Measurements from ENCODE around the gene SDF2.

DNA sequence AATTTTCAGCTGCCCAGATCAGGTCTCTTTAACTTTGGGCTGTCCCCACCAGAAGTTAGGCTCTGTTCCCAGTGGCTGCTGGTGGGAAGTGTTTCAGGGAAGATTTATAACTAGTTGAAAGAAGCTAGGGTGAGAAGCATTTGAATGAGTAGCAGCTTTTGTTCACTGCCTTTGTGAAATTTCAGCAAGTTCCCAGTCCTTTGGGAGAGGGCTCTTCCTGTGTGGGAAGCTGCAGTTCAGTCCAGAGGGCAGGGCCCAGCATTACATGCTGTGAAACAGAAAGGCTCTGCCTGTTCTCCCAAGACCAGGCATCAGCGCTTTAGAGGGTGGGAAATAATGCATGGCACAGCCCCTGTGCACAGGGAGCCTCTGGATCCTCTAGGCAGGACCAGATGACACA, 32.2 kb upstream of the SDF2 start:
- TF ChIP-seq, protein P1, sequence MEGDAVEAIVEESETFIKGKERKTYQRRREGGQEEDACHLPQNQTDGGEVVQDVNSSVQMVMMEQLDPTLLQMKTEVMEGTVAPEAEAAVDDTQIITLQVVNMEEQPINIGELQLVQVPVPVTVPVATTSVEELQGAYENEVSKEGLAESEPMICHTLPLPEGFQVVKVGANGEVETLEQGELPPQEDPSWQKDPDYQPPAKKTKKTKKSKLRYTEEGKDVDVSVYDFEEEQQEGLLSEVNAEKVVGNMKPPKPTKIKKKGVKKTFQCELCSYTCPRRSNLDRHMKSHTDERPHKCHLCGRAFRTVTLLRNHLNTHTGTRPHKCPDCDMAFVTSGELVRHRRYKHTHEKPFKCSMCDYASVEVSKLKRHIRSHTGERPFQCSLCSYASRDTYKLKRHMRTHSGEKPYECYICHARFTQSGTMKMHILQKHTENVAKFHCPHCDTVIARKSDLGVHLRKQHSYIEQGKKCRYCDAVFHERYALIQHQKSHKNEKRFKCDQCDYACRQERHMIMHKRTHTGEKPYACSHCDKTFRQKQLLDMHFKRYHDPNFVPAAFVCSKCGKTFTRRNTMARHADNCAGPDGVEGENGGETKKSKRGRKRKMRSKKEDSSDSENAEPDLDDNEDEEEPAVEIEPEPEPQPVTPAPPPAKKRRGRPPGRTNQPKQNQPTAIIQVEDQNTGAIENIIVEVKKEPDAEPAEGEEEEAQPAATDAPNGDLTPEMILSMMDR (IDR thresholded peaks at IDR 0.05; ENCODE audit: insufficient read depth, low read length, poor library complexity, severe bottlenecking), result no peak
- no peak for TF ChIP-seq EZH2phosphoT487 (conservative IDR thresholded peaks at IDR 0.05; ENCODE audit: low read length)

Measured in SU-DHL-6 (cell line).